C4-2B (cell line): ENCODE data around the gene NEK1.

Experiments used
- CTCF ChIP-seq: fragments of 450-650 bp; conservative IDR thresholded peaks from 2 replicates; pipeline ENCODE4 v1.5.1; 2017; ENCODE audit warnings: mild to moderate bottlenecking
- ZFX ChIP-seq: fragments of 450-650 bp; IDR thresholded peaks from 2 replicates; pipeline ENCODE4 v1.6.1; 2017

- TF ChIP-seq CTCF (no peak), ZFX (no peak)
Observed at GRCh38 chr4:169618986-169619385, 6.6 kb upstream of the NEK1 start.
